Natural killer cell treated with Interleukin-12 subunit alpha and Interleukin-12 subunit beta and Interleukin-15 and Interleukin-18, amount 100 ng/mL, for 72 hours (primary cell): Measurements from ENCODE around the gene TNRC18. TPM values are rescaled to one million over a fixed set of nuclear protein-coding genes. Genes with fewer than 3 reads are reported as not detected.
"Not testable (repeated sequence)": the region's sequence is repeated elsewhere in the genome, so short reads cannot be mapped to it uniquely, and the experiment has no call there.

ENCODE experiments used
- ATAC-seq, 2 donors: fragments of 150-1000 bp; cut with Tn5 transposase in 1 of 2; sonication (Bioruptor Pico), chemical (Tn5 transposase) in 1 of 2; 2 replicates each; pipeline ENCODE4 v1.10.0; 2021
- DNase-seq: peaks from one replicate; pipeline ENCODE4 v3.0.0; 2022; ENCODE audit warnings: low spot score
- H3K27ac Mint-ChIP-seq, 2 donors: 1 replicate in 1 of 2; 2 replicates in 1 of 2; pipeline ENCODE4 v1.8.0; 2022; ENCODE audit warnings: mixed read lengths in 2 of 2, mild to moderate bottlenecking in 1 of 2, moderate library complexity in 1 of 2
- H3K27me3 Mint-ChIP-seq, 2 donors: 1 replicate in 1 of 2; 2 replicates in 1 of 2; pipeline ENCODE4 v1.8.0; 2022; ENCODE audit warnings: mixed read lengths in 2 of 2
- H3K36me3 Mint-ChIP-seq: one replicate; pipeline ENCODE4 v1.8.0; 2022; ENCODE audit warnings: mixed read lengths
- H3K4me1 Mint-ChIP-seq, 2 donors: 1 replicate in 1 of 2; 2 replicates in 1 of 2; pipeline ENCODE4 v1.8.0; 2022; ENCODE audit warnings: low read depth in 2 of 2, mixed read lengths in 2 of 2, mild to moderate bottlenecking in 1 of 2
- H3K4me3 Mint-ChIP-seq: one replicate; pipeline ENCODE4 v1.8.0; 2022; ENCODE audit warnings: mixed read lengths
- H3K9me3 Mint-ChIP-seq: 2 replicates; pipeline ENCODE4 v1.8.0; 2022; ENCODE audit warnings: mixed read lengths
- total RNA-seq, 2 donors: library from RNA; stranded (reverse); gene quantifications; one replicate each; pipeline ENCODE4 v1.2.3, GENCODE V29; 2022

Gene TNRC18
- total RNA-seq, 2 donors from 2014 or later, result 81.2 to 87.6 TPM

DNA sequence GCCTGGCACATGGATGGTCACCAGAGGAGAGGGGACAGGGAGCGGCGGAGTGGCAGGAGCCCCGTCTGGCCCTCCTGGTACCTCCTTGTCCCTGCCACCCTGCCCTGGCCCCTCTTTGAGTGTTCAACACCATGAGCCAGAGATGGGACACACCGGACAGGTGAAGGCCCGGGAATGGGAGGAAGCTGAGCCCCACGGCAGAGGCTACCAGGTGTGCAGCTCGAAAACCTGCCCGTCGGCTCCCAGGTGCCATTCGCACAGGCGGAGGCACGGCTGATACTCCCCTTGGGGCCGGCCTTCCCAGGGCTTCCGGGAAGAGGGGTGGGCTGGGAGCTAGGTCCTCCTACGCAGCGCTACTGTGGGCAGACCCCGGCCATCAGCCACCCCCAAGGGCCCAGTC lies 44.1 kb downstream of the TNRC18 start:
- H3K4me1 Mint-ChIP-seq, result peaks cover 14 to 31% of the 10 kb centered on the region in 2 donors
- H3K36me3 Mint-ChIP-seq, result no peaks in the 10 kb centered on the region
- H3K27ac Mint-ChIP-seq, result no peak overlapping the region
- no peak overlapping the region for H3K4me3 Mint-ChIP-seq
- no peak for DNase-seq
- H3K27me3 Mint-ChIP-seq, result no peaks in the 10 kb centered on the region
- H3K9me3 Mint-ChIP-seq, result no peaks in the 10 kb centered on the region
- peak in 1 of 2 donors; percentile 17 for ATAC-seq

DNA sequence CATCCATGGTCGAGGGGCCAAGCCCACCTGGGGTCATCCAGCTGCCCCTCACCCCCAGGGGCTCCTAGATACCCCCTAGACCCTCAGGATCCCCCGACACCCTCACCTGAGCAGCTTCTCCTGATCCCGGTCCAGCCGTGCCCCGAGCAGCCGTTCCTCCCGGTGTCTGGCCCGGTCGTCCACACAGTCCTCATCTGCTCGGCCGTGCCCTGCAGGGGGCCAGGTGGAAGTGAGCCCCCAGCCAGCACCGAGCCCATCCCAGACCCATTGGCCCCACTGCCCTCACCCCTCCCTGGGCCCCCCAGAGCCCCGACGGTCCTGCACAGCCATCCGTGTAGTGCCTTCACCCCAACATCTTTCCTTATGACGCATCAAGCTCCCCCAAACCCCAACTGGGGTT lies 45.8 kb downstream of the TNRC18 start:
- Mint-ChIP-seq H3K4me1 (peaks cover 8 to 23% of the 10 kb centered on the region in 2 donors), H3K27ac (no peak overlapping the region)

DNA sequence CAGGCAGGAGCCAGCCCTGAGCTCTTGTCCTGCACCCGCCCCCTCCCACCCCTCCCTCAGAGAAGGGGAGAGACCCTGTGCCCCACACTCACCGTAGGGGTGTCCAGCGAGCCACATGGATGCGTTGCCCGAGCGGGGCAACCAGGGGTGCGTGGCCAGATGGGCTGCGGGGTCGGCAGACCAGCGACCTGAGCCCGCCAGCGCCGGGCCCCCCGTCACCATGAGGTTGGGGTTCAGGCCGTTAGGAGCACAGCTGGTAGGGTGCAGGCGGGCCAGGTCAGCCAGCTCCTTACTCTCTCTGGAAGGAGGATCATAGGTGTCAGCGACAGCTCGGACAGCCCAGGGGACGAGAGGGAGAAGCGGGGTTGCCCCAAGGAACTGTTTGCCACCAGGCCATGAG lies 46.4 kb downstream of the TNRC18 start:
- H3K4me1 Mint-ChIP-seq, result peaks cover 6 to 21% of the 10 kb centered on the region in 2 donors
- no peaks in the 10 kb centered on the region for H3K9me3 Mint-ChIP-seq
- no peak for DNase-seq
- no peaks in the 10 kb centered on the region for H3K27me3 Mint-ChIP-seq
- H3K36me3 Mint-ChIP-seq, result peaks cover 4% of the 10 kb centered on the region
- H3K27ac Mint-ChIP-seq, result no peak overlapping the region
- no peak for ATAC-seq
- H3K4me3 Mint-ChIP-seq, result no peak overlapping the region

More for the DNA sequence above, 45.8 kb downstream of the TNRC18 start:
- H3K4me3 Mint-ChIP-seq, result no peak overlapping the region
- ATAC-seq (no peak), DNase-seq (no peak)
- no peaks in the 10 kb centered on the region for H3K9me3 Mint-ChIP-seq
- no peaks in the 10 kb centered on the region for H3K27me3 Mint-ChIP-seq
- peaks cover 4% of the 10 kb centered on the region for H3K36me3 Mint-ChIP-seq

DNA sequence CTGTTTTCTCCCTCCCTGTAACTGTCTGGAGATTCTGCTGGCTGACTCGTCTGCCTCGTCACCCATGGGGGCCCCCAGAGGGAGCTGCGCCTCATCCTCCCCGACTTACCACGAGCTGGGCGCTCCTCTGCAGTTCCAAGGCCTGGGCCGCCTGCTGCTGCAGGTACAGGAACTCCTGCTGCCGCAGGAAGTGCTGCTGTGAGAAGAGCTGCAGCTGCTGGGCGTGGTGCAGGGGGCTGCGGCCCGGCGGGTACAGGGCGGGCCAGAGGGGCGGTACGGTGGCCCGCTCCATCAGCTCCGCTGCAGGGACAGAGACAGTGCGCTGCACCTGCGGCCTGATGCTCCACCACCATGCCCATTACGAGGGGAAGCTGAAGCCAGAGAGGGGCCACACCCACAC lies 47.7 kb downstream of the TNRC18 start:
- ATAC-seq (peak in 1 of 2 donors; percentile 19), DNase-seq (no peak)
- no peaks in the 10 kb centered on the region for H3K9me3 Mint-ChIP-seq
- no peak overlapping the region for H3K4me3 Mint-ChIP-seq
- no peaks in the 10 kb centered on the region for H3K27me3 Mint-ChIP-seq
- peaks cover 4% of the 10 kb centered on the region for H3K36me3 Mint-ChIP-seq
- no peak overlapping the region for H3K27ac Mint-ChIP-seq
- peaks cover under 1 to 11% of the 10 kb centered on the region in 2 donors for H3K4me1 Mint-ChIP-seq

DNA sequence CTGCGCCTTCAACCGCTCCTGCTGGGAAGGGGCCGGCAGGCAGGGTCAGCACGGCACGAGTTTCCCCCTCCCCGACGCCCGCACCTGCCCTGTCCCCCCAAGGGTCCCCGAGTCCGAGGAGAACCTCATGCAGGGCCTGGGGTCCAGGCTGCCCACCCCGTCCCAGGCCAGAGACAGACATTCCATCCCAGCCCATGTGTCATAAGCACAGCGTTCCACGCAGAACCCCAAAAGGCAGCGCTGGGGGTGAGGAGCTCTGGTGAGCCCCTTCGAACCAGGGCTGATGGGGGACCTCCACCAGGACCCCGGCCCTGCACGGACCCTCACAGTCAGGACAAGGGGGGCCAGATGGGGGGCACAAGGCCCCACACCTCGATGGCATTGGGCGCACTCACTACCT lies 49.2 kb downstream of the TNRC18 start:
- ATAC-seq (no peak), DNase-seq (no peak)
- H3K4me3 Mint-ChIP-seq, result no peak overlapping the region
- H3K4me1 Mint-ChIP-seq, result peaks cover 0 to 8% of the 10 kb centered on the region in 2 donors
- H3K36me3 Mint-ChIP-seq, result peaks cover 4% of the 10 kb centered on the region
- H3K27me3 Mint-ChIP-seq, result no peaks in the 10 kb centered on the region
- no peaks in the 10 kb centered on the region for H3K9me3 Mint-ChIP-seq
- H3K27ac Mint-ChIP-seq, result no peak overlapping the region

DNA sequence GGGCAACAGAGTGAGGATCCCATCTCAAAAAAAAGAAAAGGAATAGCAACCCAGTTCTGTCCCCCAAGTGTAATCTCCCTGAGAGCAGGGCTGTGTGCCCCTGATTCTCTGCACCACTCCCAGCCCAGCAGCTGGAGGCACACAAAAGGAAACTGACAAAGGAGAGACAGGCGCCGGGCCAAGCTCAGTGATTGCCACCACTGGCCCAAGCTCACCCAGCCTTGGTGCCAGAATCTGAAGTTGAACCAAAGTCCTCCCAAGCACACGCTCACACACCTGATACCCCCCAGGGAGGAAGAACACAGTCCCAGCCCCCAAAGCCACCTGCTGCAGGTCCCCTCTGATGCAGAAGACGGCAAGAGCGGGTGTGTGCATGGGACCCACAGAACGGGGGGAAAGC lies 50.3 kb downstream of the TNRC18 start:
- DNase-seq (no peak), ATAC-seq (no peak)
- Mint-ChIP-seq H3K9me3 (no peaks in the 10 kb centered on the region), H3K4me1 (peaks cover 0 to 13% of the 10 kb centered on the region in 2 donors), H3K27me3 (no peaks in the 10 kb centered on the region), H3K36me3 (peaks cover 4% of the 10 kb centered on the region), H3K4me3 (no peak overlapping the region), H3K27ac (no peak overlapping the region)

DNA sequence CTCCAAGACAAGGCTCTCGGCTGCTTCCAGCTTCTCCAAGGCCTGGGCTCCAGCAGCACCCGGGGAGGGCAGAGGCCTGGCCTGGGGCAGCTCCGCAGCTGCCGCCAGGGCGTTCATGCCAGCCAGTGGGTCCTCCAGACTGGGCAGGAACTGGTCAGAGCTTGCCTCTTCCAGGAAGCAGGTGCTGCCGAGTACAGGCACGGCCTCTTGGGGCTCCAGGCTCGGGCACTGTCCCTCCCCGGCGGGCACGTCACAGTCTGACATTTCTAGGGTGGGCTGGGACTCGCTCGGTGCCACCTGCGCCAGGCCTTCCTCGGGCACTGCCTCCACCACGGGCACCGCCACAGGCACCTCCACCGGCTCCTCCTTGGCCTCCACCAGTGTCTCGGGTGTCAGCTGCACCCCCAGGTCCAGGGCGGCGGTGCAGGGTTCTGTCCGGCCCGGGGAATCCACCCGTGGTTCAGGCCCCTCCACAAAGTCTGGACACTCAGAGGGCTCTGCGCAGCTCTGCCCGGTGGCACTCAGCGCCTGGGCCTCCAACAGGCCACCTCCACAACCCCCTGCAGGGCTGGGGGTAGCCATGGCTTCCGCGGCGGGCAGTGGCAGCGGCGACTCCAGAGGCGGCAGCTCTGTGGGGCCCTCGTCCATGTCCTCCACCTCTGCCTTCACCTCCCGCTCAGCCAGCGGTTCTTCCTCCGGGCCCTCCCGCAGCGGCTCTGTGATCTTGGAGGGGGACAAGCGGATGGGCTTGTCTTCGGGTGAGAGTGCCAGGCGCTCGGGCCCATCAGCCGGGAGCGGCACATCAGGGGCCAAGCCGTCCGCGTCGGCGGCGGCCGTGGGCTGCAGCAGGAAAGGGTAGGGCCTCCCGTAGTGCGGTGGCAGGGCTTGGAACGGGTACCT lies 52.9 kb downstream of the TNRC18 start:
- Mint-ChIP-seq H3K36me3 (peaks cover 4% of the 10 kb centered on the region), H3K27ac (no peak overlapping the region)
- peak in 1 of 2 donors; percentile 13 for ATAC-seq

DNA sequence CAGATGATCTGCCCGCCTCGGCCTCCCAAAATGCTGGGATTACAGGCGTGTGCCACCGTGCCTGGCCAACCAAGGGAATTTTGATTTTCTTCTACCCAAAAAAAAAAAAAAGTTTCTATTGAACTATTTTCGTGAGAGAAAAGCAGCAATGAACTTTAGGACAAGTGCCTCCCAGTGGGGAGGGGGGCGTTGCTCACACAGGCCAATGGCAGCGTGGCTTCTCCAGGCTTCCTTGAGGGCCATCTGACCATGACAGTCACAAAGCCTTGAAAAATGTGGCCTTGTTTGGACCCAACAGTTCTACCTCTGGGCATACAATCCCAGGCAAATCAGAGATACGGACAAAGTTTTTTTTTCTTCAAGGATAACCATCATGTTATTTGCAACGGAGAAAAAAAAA lies 56.0 kb downstream of the TNRC18 start:
- H3K4me1 Mint-ChIP-seq, result peaks cover 8 to 26% of the 10 kb centered on the region in 2 donors
- H3K4me3 Mint-ChIP-seq, result no peak overlapping the region
- no peak for ATAC-seq
- no peaks in the 10 kb centered on the region for H3K36me3 Mint-ChIP-seq
- DNase-seq, result no peak
- no peak overlapping the region for H3K27ac Mint-ChIP-seq
- no peaks in the 10 kb centered on the region for H3K27me3 Mint-ChIP-seq
- H3K9me3 Mint-ChIP-seq, result no peaks in the 10 kb centered on the region

More for the DNA sequence above, 52.9 kb downstream of the TNRC18 start:
- peaks cover 0 to 17% of the 10 kb centered on the region in 2 donors for H3K4me1 Mint-ChIP-seq
- DNase-seq, result no peak
- no peak overlapping the region for H3K4me3 Mint-ChIP-seq
- H3K27me3 Mint-ChIP-seq, result no peaks in the 10 kb centered on the region
- no peaks in the 10 kb centered on the region for H3K9me3 Mint-ChIP-seq

DNA sequence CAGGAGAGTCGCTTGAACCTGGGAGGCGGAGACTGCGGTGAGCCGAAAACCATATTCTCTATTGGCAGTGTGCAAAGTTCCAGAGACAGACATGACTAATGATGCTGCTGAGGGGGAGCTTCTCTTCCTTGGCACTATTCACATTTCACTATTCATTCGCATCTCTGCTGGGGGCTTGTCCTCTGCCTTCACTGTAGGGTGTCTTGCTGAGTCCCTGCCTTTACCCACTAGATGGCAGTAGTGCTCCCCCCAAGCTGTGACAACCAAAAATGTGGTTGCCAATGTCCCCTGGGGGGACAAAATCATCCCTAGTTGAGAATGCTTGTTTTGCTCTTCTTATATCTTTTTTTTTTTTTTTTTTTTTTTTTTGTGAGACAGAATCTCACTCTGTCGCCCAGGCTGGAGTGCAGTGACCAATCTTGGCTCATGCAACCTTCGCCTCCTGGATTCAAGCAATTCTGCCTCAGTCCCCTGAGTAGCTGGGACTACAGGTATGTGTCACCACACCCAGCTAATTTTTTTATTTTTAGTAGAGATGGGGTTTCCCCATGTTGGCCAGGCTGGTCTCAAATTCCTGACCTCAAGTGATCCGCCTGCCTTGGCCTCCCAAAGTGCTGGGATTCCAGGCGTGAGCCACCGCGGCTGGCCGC lies 57.5 kb downstream of the TNRC18 start:
- peaks cover 8 to 26% of the 10 kb centered on the region in 2 donors for H3K4me1 Mint-ChIP-seq
- H3K27me3 Mint-ChIP-seq, H3K36me3 Mint-ChIP-seq, H3K9me3 Mint-ChIP-seq, H3K4me3 Mint-ChIP-seq: not testable (repeated sequence)
- DNase-seq, result peak; percentile 78
- peak overlapping the region in 1 of 2 donors; percentile 45 for H3K27ac Mint-ChIP-seq
- peak; percentile 72 to 79 for ATAC-seq

DNA sequence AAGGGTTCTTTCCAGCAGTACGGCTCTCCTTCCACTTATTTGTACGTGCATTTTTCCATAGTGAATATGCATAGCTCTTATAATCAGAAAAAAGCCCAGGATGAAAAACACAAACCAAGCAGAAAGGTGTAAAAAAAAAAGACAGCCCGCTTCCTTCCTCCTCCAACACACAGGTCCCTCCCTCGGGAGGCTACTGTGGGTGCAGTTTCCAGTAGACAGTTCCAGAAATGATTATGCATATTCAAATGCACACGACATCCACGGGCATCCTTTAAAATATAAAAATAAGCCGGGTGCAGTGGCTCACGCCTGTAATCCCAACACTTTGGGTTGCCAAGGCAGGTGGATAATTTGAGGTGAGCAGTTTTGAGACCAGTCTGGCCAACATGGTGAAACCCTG lies 59.9 kb downstream of the TNRC18 start:
- peaks cover 13 to 32% of the 10 kb centered on the region in 2 donors for H3K4me1 Mint-ChIP-seq
- no peaks in the 10 kb centered on the region for H3K9me3 Mint-ChIP-seq
- no peaks in the 10 kb centered on the region for H3K36me3 Mint-ChIP-seq
- peak overlapping the region; percentile 66 for H3K4me3 Mint-ChIP-seq
- H3K27me3 Mint-ChIP-seq, result no peaks in the 10 kb centered on the region
- peak overlapping the region; percentile 51 to 73 for H3K27ac Mint-ChIP-seq
- DNase-seq, result no peak
- ATAC-seq, result peak; percentile 48 to 70

DNA sequence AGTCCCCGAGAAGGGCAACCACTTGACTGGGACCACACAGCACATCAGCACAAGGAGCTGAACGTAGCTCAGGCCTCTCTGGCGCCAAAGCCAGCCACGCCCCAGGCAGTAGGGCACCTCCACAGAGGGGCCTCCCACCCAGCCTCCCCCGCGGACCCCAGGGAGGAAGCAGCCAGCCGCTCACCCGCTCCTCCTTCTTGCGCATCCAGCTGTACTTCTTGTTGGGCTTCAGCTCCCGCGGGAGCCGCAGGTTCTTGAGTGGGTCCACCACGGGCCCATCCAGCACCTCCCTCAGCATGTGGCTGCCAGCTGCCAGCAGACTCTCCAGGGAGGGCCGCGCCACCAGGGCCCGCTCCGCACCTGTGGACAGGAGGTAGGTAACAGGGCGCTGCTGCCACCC lies 61.2 kb downstream of the TNRC18 start:
- H3K36me3 Mint-ChIP-seq, result no peaks in the 10 kb centered on the region
- DNase-seq (no peak), ATAC-seq (no peak)
- H3K4me1 Mint-ChIP-seq, result peaks cover 13 to 32% of the 10 kb centered on the region in 2 donors
- H3K9me3 Mint-ChIP-seq, result no peaks in the 10 kb centered on the region
- H3K4me3 Mint-ChIP-seq, result no peak overlapping the region
- no peak overlapping the region for H3K27ac Mint-ChIP-seq
- no peaks in the 10 kb centered on the region for H3K27me3 Mint-ChIP-seq

DNA sequence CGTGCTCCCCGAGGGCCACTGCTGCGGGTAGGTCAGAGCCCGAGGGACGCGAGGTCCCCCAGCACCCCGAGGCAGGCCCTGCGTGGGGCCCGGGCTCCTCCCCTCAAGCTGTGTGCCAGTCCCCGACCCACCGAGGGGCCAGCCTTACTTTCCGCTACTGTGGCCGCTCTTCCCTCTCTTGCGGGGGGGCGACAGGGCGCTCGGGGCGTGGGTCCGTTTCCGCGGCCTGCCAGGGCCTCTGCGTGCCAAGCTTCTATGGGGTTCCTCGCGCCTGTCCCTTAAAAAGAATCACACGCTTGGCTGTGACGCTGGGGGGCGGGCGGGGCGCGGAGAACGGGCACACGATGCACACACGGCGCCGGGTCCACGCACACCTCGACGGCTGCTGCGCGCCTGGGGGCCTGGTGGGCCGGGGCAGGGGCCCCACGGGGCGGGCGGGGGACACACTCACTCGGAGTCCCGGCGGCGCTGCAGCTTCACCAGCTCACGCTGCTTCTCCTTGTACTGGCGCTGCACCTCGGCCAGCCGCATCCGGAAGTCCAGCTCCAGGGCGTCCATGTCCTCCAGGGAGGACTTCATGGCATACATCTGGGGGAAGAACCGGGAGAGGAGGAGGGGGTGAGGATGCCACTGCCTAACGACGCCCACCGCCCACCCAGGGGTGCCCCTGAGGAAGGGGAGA lies 62.0 kb downstream of the TNRC18 start:
- Mint-ChIP-seq H3K27ac (no peak overlapping the region), H3K27me3 (no peaks in the 10 kb centered on the region), H3K9me3 (no peaks in the 10 kb centered on the region), H3K4me1 (peaks cover 13 to 29% of the 10 kb centered on the region in 2 donors), H3K36me3 (no peaks in the 10 kb centered on the region), H3K4me3 (no peak overlapping the region)
- ATAC-seq (no peak), DNase-seq (no peak)

DNA sequence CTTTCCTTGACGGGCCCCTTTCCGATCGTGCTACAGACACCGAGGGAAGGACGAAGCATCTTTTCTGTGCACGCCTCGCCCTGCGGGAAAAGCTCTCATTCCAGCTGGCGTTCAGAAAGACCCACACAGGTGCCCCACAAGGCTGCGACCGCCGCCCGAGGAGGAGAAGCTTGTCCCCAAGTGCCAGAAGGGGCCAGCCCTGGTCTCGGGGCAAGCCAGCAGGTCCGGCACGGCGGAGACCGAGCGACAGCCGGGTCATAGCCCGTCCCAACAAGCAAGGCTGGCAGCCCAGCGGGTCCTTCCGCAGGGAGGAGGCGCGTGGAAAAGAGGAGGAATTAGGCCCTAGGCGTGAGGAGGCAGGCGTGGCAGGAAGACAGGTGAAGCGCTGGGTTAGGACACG lies 62.7 kb downstream of the TNRC18 start:
- no peak for ATAC-seq
- no peak overlapping the region for H3K4me3 Mint-ChIP-seq
- no peaks in the 10 kb centered on the region for H3K27me3 Mint-ChIP-seq
- no peaks in the 10 kb centered on the region for H3K9me3 Mint-ChIP-seq
- no peak for DNase-seq
- peak overlapping the region in 1 of 2 donors; percentile 69 for H3K27ac Mint-ChIP-seq
- H3K4me1 Mint-ChIP-seq, result peaks cover 13 to 29% of the 10 kb centered on the region in 2 donors
- no peaks in the 10 kb centered on the region for H3K36me3 Mint-ChIP-seq

DNA sequence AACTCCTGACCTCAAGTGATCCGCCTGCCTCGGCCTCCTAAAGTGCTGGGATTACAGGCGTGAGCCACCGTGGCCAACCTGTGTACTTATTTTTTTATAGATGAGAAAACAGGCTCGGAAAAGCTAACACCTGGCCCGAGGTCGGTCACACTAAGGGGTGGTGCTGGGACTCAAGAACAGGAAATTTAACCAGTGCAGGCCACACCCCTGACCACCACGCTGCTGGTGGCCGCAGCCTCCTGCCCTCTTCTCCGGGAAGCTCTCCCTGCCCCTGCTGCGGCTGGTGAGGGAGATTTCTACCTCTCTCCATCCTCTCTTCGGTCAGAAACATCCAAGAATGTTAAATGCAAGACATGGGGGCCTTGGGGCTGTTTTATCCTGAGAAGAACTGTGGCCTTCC lies 63.2 kb downstream of the TNRC18 start:
- H3K9me3 Mint-ChIP-seq, result no peaks in the 10 kb centered on the region
- no peaks in the 10 kb centered on the region for H3K27me3 Mint-ChIP-seq
- no peak overlapping the region for H3K4me3 Mint-ChIP-seq
- H3K4me1 Mint-ChIP-seq, result peaks cover 16 to 27% of the 10 kb centered on the region in 2 donors
- peak; percentile 49 to 66 for ATAC-seq
- H3K27ac Mint-ChIP-seq, result peak overlapping the region in 1 of 2 donors; percentile 69
- no peak for DNase-seq
- no peaks in the 10 kb centered on the region for H3K36me3 Mint-ChIP-seq
